SK-N-SH treated with all-trans-retinoic acid at 6 μM for 48 hours (cell line): ENCODE data around the gene PLPP1.

ENCODE experiments used
- ARNTL ChIP-seq: fragments of 450-650 bp; formaldehyde crosslinking; IDR thresholded peaks from 2 replicates; pipeline ENCODE4 v1.5.0; 2020; ENCODE audit warnings: low read depth, mild to moderate bottlenecking, moderate library complexity, borderline replicate concordance
- CSDC2 ChIP-seq: fragments of 250-450 bp; sonication (Bioruptor Pico); IDR thresholded peaks from 2 replicates; pipeline ENCODE4 v1.5.0; 2020; ENCODE audit warnings: mild to moderate bottlenecking, moderate library complexity
- GLIS3 ChIP-seq: fragments of 250-450 bp; sonication (Bioruptor Pico); IDR thresholded peaks from 2 replicates; pipeline ENCODE4 v1.5.0; 2020; ENCODE audit warnings: mild to moderate bottlenecking, moderate library complexity
- RARB ChIP-seq: fragments of 250-450 bp; sonication (Bioruptor Pico); IDR thresholded peaks from 2 replicates; pipeline ENCODE4 v1.8.0; 2021; ENCODE audit warnings: mild to moderate bottlenecking, moderate library complexity
- ZC3H10 ChIP-seq: fragments of 250-450 bp; sonication (Bioruptor Pico); IDR thresholded peaks from 2 replicates; pipeline ENCODE4 v1.5.1; 2021; ENCODE audit warnings: mild to moderate bottlenecking, moderate library complexity
- ZFP3 ChIP-seq: fragments of 250-450 bp; sonication (Bioruptor Pico); IDR thresholded peaks from 2 replicates; pipeline ENCODE4 v1.5.0; 2020; ENCODE audit warnings: mild to moderate bottlenecking, moderate library complexity
- ZNF70 ChIP-seq: fragments of 450-650 bp; formaldehyde crosslinking; IDR thresholded peaks from 2 replicates; pipeline ENCODE4 v1.5.0; 2020; ENCODE audit warnings: mild to moderate bottlenecking, moderate library complexity
- TF ChIP-seq, protein P1 (sequence below): fragments of 250-450 bp; sonication (Bioruptor Pico); IDR thresholded peaks from 2 replicates; pipeline ENCODE4 v1.8.0; 2020; ENCODE audit warnings: mild to moderate bottlenecking, moderate library complexity, borderline replicate concordance
- TF ChIP-seq, protein P2 (sequence below): fragments of 250-450 bp; sonication (Bioruptor Pico); IDR thresholded peaks from 2 replicates; pipeline ENCODE4 v1.8.0; 2021; ENCODE audit warnings: low read depth, mild to moderate bottlenecking, moderate library complexity, borderline replicate concordance
- TF ChIP-seq, protein P3 (sequence below): fragments of 250-450 bp; sonication (Bioruptor Pico); IDR thresholded peaks from 2 replicates; pipeline ENCODE4 v1.5.1; 2020; ENCODE audit warnings: low read depth, mild to moderate bottlenecking, moderate library complexity

DNA sequence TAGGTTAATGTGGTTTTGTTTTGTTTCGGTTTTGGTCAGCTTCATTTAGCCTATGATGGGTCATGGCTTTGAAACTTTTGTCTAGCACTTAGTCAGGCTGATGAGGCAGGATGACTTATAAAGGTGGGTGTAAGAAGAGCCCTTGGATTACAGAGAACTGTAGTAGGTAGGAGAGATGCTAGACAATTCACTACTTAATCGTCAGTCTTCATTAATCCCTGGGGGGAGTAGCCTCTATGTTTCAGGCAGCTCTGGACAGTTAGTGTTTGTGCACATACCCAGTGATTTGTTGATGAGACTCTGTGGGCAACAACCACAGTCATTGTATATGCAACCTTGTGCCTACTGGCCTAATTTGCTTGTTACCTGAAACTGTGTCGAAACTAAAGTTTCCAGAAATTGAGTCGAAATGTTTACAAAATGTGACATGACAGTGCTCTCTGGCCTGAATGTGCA, 113.7 kb downstream of the PLPP1 start:
- TF ChIP-seq CSDC2 (no peak), ZNF70 (no peak), ZC3H10 (CRISPR knock-in tag) (no peak), ZFP3 (no peak), RARB (CRISPR knock-in tag) (no peak), GLIS3 (CRISPR knock-in tag) (no peak), ARNTL (CRISPR knock-in tag) (no peak)
- TF ChIP-seq, protein P1, sequence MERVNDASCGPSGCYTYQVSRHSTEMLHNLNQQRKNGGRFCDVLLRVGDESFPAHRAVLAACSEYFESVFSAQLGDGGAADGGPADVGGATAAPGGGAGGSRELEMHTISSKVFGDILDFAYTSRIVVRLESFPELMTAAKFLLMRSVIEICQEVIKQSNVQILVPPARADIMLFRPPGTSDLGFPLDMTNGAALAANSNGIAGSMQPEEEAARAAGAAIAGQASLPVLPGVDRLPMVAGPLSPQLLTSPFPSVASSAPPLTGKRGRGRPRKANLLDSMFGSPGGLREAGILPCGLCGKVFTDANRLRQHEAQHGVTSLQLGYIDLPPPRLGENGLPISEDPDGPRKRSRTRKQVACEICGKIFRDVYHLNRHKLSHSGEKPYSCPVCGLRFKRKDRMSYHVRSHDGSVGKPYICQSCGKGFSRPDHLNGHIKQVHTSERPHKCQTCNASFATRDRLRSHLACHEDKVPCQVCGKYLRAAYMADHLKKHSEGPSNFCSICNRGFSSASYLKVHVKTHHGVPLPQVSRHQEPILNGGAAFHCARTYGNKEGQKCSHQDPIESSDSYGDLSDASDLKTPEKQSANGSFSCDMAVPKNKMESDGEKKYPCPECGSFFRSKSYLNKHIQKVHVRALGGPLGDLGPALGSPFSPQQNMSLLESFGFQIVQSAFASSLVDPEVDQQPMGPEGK (CRISPR knock-in tag) = no peak
- TF ChIP-seq, protein P2, sequence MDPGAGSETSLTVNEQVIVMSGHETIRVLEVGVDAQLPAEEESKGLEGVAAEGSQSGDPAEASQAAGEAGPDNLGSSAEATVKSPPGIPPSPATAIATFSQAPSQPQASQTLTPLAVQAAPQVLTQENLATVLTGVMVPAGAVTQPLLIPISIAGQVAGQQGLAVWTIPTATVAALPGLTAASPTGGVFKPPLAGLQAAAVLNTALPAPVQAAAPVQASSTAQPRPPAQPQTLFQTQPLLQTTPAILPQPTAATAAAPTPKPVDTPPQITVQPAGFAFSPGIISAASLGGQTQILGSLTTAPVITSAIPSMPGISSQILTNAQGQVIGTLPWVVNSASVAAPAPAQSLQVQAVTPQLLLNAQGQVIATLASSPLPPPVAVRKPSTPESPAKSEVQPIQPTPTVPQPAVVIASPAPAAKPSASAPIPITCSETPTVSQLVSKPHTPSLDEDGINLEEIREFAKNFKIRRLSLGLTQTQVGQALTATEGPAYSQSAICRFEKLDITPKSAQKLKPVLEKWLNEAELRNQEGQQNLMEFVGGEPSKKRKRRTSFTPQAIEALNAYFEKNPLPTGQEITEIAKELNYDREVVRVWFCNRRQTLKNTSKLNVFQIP = no peak
- TF ChIP-seq, protein P3, sequence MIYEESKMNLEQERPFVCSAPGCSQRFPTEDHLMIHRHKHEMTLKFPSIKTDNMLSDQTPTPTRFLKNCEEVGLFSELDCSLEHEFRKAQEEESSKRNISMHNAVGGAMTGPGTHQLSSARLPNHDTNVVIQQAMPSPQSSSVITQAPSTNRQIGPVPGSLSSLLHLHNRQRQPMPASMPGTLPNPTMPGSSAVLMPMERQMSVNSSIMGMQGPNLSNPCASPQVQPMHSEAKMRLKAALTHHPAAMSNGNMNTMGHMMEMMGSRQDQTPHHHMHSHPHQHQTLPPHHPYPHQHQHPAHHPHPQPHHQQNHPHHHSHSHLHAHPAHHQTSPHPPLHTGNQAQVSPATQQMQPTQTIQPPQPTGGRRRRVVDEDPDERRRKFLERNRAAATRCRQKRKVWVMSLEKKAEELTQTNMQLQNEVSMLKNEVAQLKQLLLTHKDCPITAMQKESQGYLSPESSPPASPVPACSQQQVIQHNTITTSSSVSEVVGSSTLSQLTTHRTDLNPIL = no peak
